ENCODE measurements around the gene USH1C.

USH1C gene

GRCh38 chr11:17502630-17503029 is 41.6 kb downstream of the USH1C start:
- TF ChIP-seq, protein P1, sequence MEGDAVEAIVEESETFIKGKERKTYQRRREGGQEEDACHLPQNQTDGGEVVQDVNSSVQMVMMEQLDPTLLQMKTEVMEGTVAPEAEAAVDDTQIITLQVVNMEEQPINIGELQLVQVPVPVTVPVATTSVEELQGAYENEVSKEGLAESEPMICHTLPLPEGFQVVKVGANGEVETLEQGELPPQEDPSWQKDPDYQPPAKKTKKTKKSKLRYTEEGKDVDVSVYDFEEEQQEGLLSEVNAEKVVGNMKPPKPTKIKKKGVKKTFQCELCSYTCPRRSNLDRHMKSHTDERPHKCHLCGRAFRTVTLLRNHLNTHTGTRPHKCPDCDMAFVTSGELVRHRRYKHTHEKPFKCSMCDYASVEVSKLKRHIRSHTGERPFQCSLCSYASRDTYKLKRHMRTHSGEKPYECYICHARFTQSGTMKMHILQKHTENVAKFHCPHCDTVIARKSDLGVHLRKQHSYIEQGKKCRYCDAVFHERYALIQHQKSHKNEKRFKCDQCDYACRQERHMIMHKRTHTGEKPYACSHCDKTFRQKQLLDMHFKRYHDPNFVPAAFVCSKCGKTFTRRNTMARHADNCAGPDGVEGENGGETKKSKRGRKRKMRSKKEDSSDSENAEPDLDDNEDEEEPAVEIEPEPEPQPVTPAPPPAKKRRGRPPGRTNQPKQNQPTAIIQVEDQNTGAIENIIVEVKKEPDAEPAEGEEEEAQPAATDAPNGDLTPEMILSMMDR (IDR thresholded peaks at IDR 0.05; ENCODE audit: low read depth, low read length) = no peak
- TF ChIP-seq EZH2phosphoT487 (IDR thresholded peaks at IDR 0.05; ENCODE audit: low read depth) = no peak
- Histone ChIP-seq H4K20me1 (ENCODE audit: insufficient read depth, low read length) (no peaks in the 10 kb centered on the region), H3K79me2 (ENCODE audit: low read length) (no peaks in the 10 kb centered on the region), H3K4me2 (ENCODE audit: low read length) (no peak overlapping the region), H2AFZ (ENCODE audit: low read depth, low read length) (no peak overlapping the region), H3K4me1 (ENCODE audit: low read length) (no peaks in the 10 kb centered on the region), H3K9me3 (ENCODE audit: insufficient read depth, low read length) (no peaks in the 10 kb centered on the region), H3K9ac (ENCODE audit: low read length) (no peak overlapping the region), H3K36me3 (replicated peaks; ENCODE audit: low read depth, low read length) (no peaks in the 10 kb centered on the region), H3K4me3 (ENCODE audit: low read length) (no peak overlapping the region), H3K27me3 (ENCODE audit: low read depth, low read length) (peaks cover 55% of the 10 kb centered on the region), H3K27ac (ENCODE audit: low read length) (no peak overlapping the region)

DNA sequence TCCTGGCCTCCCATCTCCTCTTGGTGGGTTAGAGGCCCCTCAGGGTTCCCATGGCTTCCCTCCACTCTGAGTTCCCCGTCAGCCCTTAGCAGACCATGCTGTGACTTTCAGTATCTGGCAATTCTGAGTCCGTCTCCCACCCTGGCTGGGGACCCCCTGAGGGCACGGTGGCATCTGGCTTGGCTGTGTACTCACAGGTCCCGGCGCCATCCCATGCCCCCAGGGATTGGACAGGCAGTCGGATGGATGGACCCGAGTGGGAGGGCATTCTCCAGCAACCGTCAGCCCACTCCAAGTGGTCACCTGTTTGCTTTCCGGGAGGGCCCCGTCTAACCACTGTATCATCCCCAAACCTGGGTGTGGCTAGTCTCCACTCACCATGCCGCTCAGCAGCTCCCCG is 43.5 kb downstream of the USH1C start:
- H3K4me3 ChIP-seq (ENCODE audit: low read length) = no peak overlapping the region
- H3K27ac ChIP-seq (ENCODE audit: low read length) = no peak overlapping the region
- H2AFZ ChIP-seq (ENCODE audit: low read depth, low read length) = no peak overlapping the region
- no peaks in the 10 kb centered on the region for H3K36me3 ChIP-seq (replicated peaks; ENCODE audit: low read depth, low read length)
- H3K9me3 ChIP-seq (ENCODE audit: insufficient read depth, low read length) = no peaks in the 10 kb centered on the region
- H3K4me1 ChIP-seq (ENCODE audit: low read length) = no peaks in the 10 kb centered on the region
- peaks cover 45% of the 10 kb centered on the region for H3K27me3 ChIP-seq (ENCODE audit: low read depth, low read length)
- no peaks in the 10 kb centered on the region for H4K20me1 ChIP-seq (ENCODE audit: insufficient read depth, low read length)
- H3K9ac ChIP-seq (ENCODE audit: low read length) = no peak overlapping the region
- H3K79me2 ChIP-seq (ENCODE audit: low read length) = no peaks in the 10 kb centered on the region
- TF ChIP-seq EZH2phosphoT487 (IDR thresholded peaks at IDR 0.05; ENCODE audit: low read depth) = no peak
- TF ChIP-seq, protein P1 (IDR thresholded peaks at IDR 0.05; ENCODE audit: low read depth, low read length) = no peak
- H3K4me2 ChIP-seq (ENCODE audit: low read length) = no peak overlapping the region

DNA sequence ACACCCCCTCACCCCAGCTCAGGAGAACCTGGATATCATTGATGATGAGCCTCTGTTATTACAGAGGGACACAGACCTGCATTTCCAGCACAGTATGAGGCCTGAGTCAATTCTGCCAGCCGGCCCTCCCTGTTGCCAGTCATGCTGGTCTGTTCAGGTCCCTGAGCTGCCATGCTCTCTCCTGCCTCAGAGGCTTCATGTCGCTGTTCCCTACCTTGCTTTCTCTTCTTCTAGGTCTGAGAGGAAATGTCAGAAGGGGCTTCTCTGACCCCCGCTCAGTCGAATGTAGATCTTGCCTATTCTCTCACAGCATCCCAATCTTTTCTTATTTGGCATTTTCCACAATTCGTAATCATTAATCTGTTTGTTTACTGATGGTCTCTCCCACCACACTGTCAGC is 45.7 kb downstream of the USH1C start:
- Histone ChIP-seq H3K36me3 (replicated peaks; ENCODE audit: low read depth, low read length) (no peaks in the 10 kb centered on the region), H3K4me3 (ENCODE audit: low read length) (no peak overlapping the region), H2AFZ (ENCODE audit: low read depth, low read length) (no peak overlapping the region), H3K9me3 (ENCODE audit: insufficient read depth, low read length) (no peaks in the 10 kb centered on the region), H3K27me3 (ENCODE audit: low read depth, low read length) (peaks cover 37% of the 10 kb centered on the region), H3K9ac (ENCODE audit: low read length) (no peak overlapping the region), H3K4me1 (ENCODE audit: low read length) (no peaks in the 10 kb centered on the region), H3K27ac (ENCODE audit: low read length) (no peak overlapping the region), H4K20me1 (ENCODE audit: insufficient read depth, low read length) (no peaks in the 10 kb centered on the region), H3K4me2 (ENCODE audit: low read length) (no peak overlapping the region), H3K79me2 (ENCODE audit: low read length) (no peaks in the 10 kb centered on the region)
- TF ChIP-seq, protein P1 (IDR thresholded peaks at IDR 0.05; ENCODE audit: low read depth, low read length) = no peak
- TF ChIP-seq EZH2phosphoT487 (IDR thresholded peaks at IDR 0.05; ENCODE audit: low read depth) = no peak

GRCh38 chr11:17498058-17498457 is 46.2 kb downstream of the USH1C start:
- no peaks in the 10 kb centered on the region for H3K36me3 ChIP-seq (replicated peaks; ENCODE audit: low read depth, low read length)
- no peaks in the 10 kb centered on the region for H3K9me3 ChIP-seq (ENCODE audit: insufficient read depth, low read length)
- H3K79me2 ChIP-seq (ENCODE audit: low read length) = no peaks in the 10 kb centered on the region
- H3K27me3 ChIP-seq (ENCODE audit: low read depth, low read length) = peaks cover 37% of the 10 kb centered on the region
- no peak overlapping the region for H3K4me3 ChIP-seq (ENCODE audit: low read length)
- H3K4me1 ChIP-seq (ENCODE audit: low read length) = no peaks in the 10 kb centered on the region
- no peak overlapping the region for H3K27ac ChIP-seq (ENCODE audit: low read length)
- TF ChIP-seq EZH2phosphoT487 (IDR thresholded peaks at IDR 0.05; ENCODE audit: low read depth) = no peak
- TF ChIP-seq, protein P1 (IDR thresholded peaks at IDR 0.05; ENCODE audit: low read depth, low read length) = no peak
- no peaks in the 10 kb centered on the region for H4K20me1 ChIP-seq (ENCODE audit: insufficient read depth, low read length)
- H2AFZ ChIP-seq (ENCODE audit: low read depth, low read length) = no peak overlapping the region
- H3K9ac ChIP-seq (ENCODE audit: low read length) = no peak overlapping the region
- H3K4me2 ChIP-seq (ENCODE audit: low read length) = no peak overlapping the region

Measured in OCI-LY3 (cell line).